ENCODE measurements around the gene RORC. TPM values are rescaled to one million over a fixed set of nuclear protein-coding genes. Genes with fewer than 3 reads are reported as not detected.

Gene RORC
- total RNA-seq, 2 experiments from 2014 or later: 1.3 to 1.5 TPM

DNA sequence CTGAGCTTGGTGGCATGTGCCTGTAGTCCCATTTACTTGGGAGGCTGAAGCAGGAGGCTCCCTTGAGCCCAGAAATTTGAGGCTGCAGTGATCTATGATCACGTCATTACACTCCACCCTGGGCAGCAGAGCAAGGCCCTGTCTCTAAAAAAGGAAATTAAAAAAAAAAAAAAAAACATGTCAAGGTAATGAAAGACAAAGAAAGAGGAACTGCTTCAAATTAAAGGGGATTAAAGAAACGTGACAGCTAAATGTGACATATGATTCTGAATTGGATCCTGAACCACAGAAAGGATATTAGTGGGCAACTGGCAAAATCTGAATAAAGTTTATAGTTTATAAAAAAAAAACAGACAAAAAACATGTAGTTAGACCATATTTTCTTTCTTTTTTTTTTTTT, 11.8 kb upstream of the RORC start:
- intact Hi-C loops (cut with micrococcal nuclease): no loop called here
- DNase-seq: no peak
- Mint-ChIP-seq H3K4me1 (ENCODE audit: low read depth) (peaks cover 29% of the 10 kb centered on the region), H3K4me3 (no peak overlapping the region), H3K27ac (no peak overlapping the region), H3K36me3 (ENCODE audit: low read depth) (peaks cover 24% of the 10 kb centered on the region), H3K27me3 (no peaks in the 10 kb centered on the region), H3K9me3 (no peaks in the 10 kb centered on the region)
- ChIA-PET CTCF (no interaction called here), POLR2A (interaction anchor here (0.7 kb wide), 1 partner anchor 45 kb away, joined by 3 read pairs; no protein-coding TSS in a partner anchor)
- ATAC-seq: no peak
- TF ChIP-seq, protein P1, sequence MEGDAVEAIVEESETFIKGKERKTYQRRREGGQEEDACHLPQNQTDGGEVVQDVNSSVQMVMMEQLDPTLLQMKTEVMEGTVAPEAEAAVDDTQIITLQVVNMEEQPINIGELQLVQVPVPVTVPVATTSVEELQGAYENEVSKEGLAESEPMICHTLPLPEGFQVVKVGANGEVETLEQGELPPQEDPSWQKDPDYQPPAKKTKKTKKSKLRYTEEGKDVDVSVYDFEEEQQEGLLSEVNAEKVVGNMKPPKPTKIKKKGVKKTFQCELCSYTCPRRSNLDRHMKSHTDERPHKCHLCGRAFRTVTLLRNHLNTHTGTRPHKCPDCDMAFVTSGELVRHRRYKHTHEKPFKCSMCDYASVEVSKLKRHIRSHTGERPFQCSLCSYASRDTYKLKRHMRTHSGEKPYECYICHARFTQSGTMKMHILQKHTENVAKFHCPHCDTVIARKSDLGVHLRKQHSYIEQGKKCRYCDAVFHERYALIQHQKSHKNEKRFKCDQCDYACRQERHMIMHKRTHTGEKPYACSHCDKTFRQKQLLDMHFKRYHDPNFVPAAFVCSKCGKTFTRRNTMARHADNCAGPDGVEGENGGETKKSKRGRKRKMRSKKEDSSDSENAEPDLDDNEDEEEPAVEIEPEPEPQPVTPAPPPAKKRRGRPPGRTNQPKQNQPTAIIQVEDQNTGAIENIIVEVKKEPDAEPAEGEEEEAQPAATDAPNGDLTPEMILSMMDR (IDR thresholded peaks at IDR 0.05): no peak

DNA sequence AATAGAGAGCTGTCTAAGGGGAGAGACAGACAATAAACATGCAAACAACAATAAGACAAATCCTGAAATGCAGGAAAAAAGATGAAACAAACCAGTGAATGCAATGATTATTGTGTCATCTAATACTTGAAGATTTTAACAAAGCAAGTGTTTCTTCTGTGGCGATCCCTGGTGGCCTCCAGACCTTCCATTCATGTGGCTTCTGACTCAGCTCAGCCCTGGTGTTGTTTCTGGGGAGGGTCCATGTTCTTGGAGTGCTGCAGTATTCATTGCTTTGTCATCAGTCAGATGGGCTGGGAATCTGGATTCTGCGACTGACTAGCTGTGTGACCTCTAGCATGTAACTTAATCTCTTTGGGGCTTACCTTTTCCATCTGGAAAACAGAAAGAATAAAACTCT, 9.5 kb upstream of the RORC start:
- Mint-ChIP-seq H3K4me1 (ENCODE audit: low read depth) (peaks cover 32% of the 10 kb centered on the region), H3K4me3 (no peak overlapping the region), H3K27me3 (no peaks in the 10 kb centered on the region), H3K9me3 (no peaks in the 10 kb centered on the region), H3K27ac (no peak overlapping the region), H3K36me3 (ENCODE audit: low read depth) (peaks cover 21% of the 10 kb centered on the region)
- DNase-seq (no peak), ATAC-seq (no peak)
- POLR2A ChIA-PET: interaction anchor here (0.6 to 2.9 kb wide), 5 partner anchors 11 to 118 kb away, joined by 3 to 9 read pairs (median 3); partner anchors contain the start of gene MRPL9
- CTCF ChIA-PET: interaction anchor here (1.0 kb wide), 1 partner anchor 7 kb away, joined by 4 read pairs; no protein-coding TSS in a partner anchor
- TF ChIP-seq, protein P1 (IDR thresholded peaks at IDR 0.05): no peak
- intact Hi-C loops (cut with micrococcal nuclease): no loop called here

DNA sequence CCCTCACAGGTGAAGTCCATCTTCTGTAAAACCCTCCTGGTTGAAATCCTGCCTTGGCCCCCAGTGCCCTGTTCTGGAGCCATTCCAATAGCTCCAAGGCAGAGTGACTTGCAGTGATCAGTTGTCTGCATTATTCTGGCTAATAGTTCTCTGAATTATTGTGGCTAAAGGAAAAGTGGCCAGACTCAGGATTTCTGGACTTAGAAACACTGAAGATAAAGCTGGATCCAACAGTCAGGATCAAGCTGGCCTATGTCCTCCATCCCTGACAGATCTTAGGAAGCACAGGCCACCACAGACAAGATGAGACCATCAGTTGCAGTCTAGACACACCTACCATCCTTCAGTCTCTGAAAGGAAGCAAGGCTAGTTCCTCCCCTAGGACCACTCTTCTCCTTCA, 8.8 kb upstream of the RORC start:
- ChIA-PET POLR2A (interaction anchor here (0.6 to 3.0 kb wide), 10 partner anchors 8 to 312 kb away, joined by 3 to 9 read pairs (median 3); partner anchors contain the start of genes MRPL9 and TDRKH), CTCF (interaction anchor here (1.0 to 1.5 kb wide), 2 partner anchors 8 to 120 kb away, joined by 4 read pairs; partner anchors contain the start of gene RIIAD1)
- no peak for DNase-seq
- Mint-ChIP-seq H3K4me3 (peak overlapping the region; percentile 80), H3K27ac (no peak overlapping the region), H3K36me3 (ENCODE audit: low read depth) (peaks cover 17% of the 10 kb centered on the region), H3K27me3 (no peaks in the 10 kb centered on the region), H3K9me3 (no peaks in the 10 kb centered on the region), H3K4me1 (ENCODE audit: low read depth) (peaks cover 29% of the 10 kb centered on the region)
- intact Hi-C loops (cut with micrococcal nuclease): no loop called here
- TF ChIP-seq, protein P1 (IDR thresholded peaks at IDR 0.05): no peak
- no peak for ATAC-seq

DNA sequence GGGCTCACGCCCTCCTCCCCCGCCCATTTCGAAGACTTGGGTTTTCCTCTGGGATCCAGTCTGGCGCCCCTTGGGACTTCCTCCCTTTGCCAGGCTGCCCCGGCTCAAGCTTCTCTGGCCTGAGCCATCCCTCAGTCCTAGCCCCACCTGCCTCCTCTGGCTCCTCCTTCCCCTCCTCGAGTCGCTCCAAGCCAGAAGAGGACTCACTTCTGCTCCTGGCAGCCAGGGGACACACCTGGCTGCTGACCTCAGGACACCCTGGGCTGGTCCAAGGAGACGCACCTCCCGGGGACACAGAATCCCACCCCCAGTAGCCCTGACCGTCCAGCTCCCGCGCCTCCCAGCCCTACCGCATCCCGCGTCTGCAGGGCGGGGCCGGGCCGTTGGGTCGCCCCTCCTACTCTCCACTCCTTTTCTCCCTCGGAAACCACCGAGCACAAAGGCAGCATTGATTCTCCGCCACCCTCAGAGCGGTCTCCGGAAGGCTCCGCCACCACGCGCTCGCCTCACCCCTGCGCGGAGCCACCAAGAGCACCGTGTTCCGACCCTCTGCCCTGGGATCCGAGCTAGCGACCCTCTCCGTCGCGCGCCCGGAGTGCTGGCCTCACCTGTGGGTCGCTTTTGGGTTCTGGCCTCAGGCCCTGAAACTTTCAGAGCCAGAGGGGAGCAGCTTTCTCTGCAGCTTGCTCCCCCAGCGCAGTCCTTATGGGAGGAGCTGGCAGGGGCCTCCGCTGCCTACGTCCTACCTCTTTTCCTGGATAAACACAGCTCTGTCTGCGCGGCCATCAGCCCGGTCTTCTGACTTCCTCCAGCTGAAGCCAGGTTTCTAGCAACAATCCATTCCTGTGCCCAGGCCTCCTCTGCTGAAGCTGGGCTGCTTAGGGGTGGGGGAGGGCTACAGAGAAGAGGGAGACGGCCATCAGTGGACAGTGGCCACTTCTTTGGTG, 8.1 kb upstream of the RORC start, which contains the start of gene C2CD4D:
C2CD4D (minus strand) TSS at position 364 of the 947 bp plus-strand sequence. CDS start 831 bp downstream, outside the sequence.
- peaks cover 14% of the 10 kb centered on the region for H3K36me3 Mint-ChIP-seq (ENCODE audit: low read depth)
- DNase-seq: peak; percentile 79
- peak within 1 kb of the TSS; percentile 80 for H3K4me3 Mint-ChIP-seq
- H3K4me1 Mint-ChIP-seq (ENCODE audit: low read depth): peaks cover 35% of the 10 kb centered on the region
- H3K27ac Mint-ChIP-seq: peak within 1 kb of the TSS; percentile 84
- POLR2A ChIA-PET: interaction anchor here (0.6 to 3.0 kb wide), 11 partner anchors 8 to 312 kb away, joined by 3 to 9 read pairs (median 3); partner anchors contain the start of genes MRPL9 and TDRKH
- no peaks in the 10 kb centered on the region for H3K9me3 Mint-ChIP-seq
- peak; percentile 69 for ATAC-seq
- no peaks in the 10 kb centered on the region for H3K27me3 Mint-ChIP-seq
- CTCF ChIA-PET: interaction anchor here (1.0 to 1.5 kb wide), 2 partner anchors 9 to 119 kb away, joined by 4 read pairs; partner anchors contain the start of gene RIIAD1
- intact Hi-C loops (cut with micrococcal nuclease): loop anchor here (5.0 to 10.0 kb wide), 2 partner anchors 77 to 245 kb away; partner anchors contain the start of gene MRPL9
- TF ChIP-seq, protein P1 (IDR thresholded peaks at IDR 0.05): no peak

All from activated CD8-positive, alpha-beta T cell treated with anti-CD3 and anti-CD28 coated beads for 36 hours (primary cell).